GM18517 (cell line): ENCODE data around the gene ALPK3.

Experiments
- ATAC-seq: cut with Tn5 transposase; IDR thresholded peaks from one replicate; pipeline ENCODE4 v1.9.1; 2021; ENCODE audit warnings: mild to moderate bottlenecking, moderate library complexity; ENCODE audit not compliant: unreplicated experiment

The ALPK3 gene

GRCh38 chr15:84816694-84817465, at the start of gene ALPK3:
Gene ALPK3, plus strand, starts transcription at chr15:84817356. Its CDS starts 97 bp downstream, at chr15:84817453.
- no peak for ATAC-seq

- ATAC-seq: no peak
These were observed 45.1 kb upstream of the ALPK3 start for GRCh38 chr15:84772031-84772430.

- ATAC-seq: no peak
These were observed 44.7 kb upstream of the ALPK3 start for GRCh38 chr15:84772467-84772866.

- ATAC-seq: no peak
These were observed 43.4 kb upstream of the ALPK3 start for GRCh38 chr15:84773716-84774115.

- ATAC-seq: no peak
These were observed 41.2 kb upstream of the ALPK3 start for GRCh38 chr15:84775867-84776449.

- no peak for ATAC-seq
These were observed 39.0 kb upstream of the ALPK3 start for GRCh38 chr15:84778194-84778593.

- ATAC-seq: no peak
These were observed 36.7 kb upstream of the ALPK3 start for GRCh38 chr15:84780492-84780891.

- no peak for ATAC-seq
These were observed 35.7 kb upstream of the ALPK3 start for GRCh38 chr15:84781495-84781894.

GRCh38 chr15:84782346-84782745, 34.8 kb upstream of the ALPK3 start:
- no peak for ATAC-seq

- no peak for ATAC-seq
These were observed 33.5 kb upstream of the ALPK3 start for GRCh38 chr15:84783493-84784251.

GRCh38 chr15:84784262-84784661, 32.9 kb upstream of the ALPK3 start:
- ATAC-seq: no peak

- ATAC-seq: no peak
These were observed 32.1 kb upstream of the ALPK3 start for GRCh38 chr15:84785053-84785452.

- no peak for ATAC-seq
These were observed 28.7 kb upstream of the ALPK3 start for GRCh38 chr15:84788500-84788899.

GRCh38 chr15:84789762-84790161, 27.4 kb upstream of the ALPK3 start:
- ATAC-seq: no peak

- no peak for ATAC-seq
These were observed 26.5 kb upstream of the ALPK3 start for GRCh38 chr15:84790676-84791075.

GRCh38 chr15:84791763-84792162, 25.4 kb upstream of the ALPK3 start:
- no peak for ATAC-seq

- no peak for ATAC-seq
These were observed 23.6 kb upstream of the ALPK3 start for GRCh38 chr15:84793431-84794161.

GRCh38 chr15:84794162-84794547, 23.0 kb upstream of the ALPK3 start:
- no peak for ATAC-seq

- ATAC-seq: no peak
These were observed 22.0 kb upstream of the ALPK3 start for GRCh38 chr15:84795186-84795585.

- no peak for ATAC-seq
These were observed 19.9 kb upstream of the ALPK3 start for GRCh38 chr15:84797212-84797611.

- ATAC-seq: no peak
These were observed 19.4 kb upstream of the ALPK3 start for GRCh38 chr15:84797801-84798200.
